ENCODE measurements around the gene NXPH3.

- TF ChIP-seq CTCF (IDR thresholded peaks at IDR 0.05) (no peak), EZH2 (IDR thresholded peaks at IDR 0.05; ENCODE audit: borderline replicate concordance, insufficient read depth, low read depth, low read length, poor library complexity, severe bottlenecking) (no peak)
Observed at GRCh38 chr17:49590874-49591273, 15.2 kb downstream of the NXPH3 start.

Measured in B cell (primary cell).